Calu3 (cell line): ENCODE data around the gene MLANA. TPM values are rescaled to one million over a fixed set of nuclear protein-coding genes. Genes with fewer than 3 reads are reported as not detected.

Experiments used
- BruUV-seq: library from RNA; stranded (reverse); fragments of 400-500 nt; replicated peaks from 2 replicates; lab custom pipeline; 2021; lab: Mats Ljungman, UMichigan
- CTCF ChIA-PET: fragments of 300-600 bp; sonication (Branson Sonifier 250); formaldehyde crosslinking; loops from one replicate; lab custom pipeline; 2022; ENCODE audit warnings: antibody characterized with exemption; lab: Charles Lee
- DNase-seq: peaks from one replicate; pipeline ENCODE4 v3.0.0; 2022
- H3K27ac Mint-ChIP-seq: one replicate; pipeline ENCODE4 v1.8.0; 2022; ENCODE audit warnings: mixed read lengths; ENCODE audit not compliant: unreplicated experiment
- H3K27me3 Mint-ChIP-seq: one replicate; pipeline ENCODE4 v1.8.0; 2022; ENCODE audit warnings: mixed read lengths; ENCODE audit not compliant: unreplicated experiment
- H3K36me3 Mint-ChIP-seq: one replicate; pipeline ENCODE4 v1.8.0; 2022; ENCODE audit warnings: mild to moderate bottlenecking, moderate library complexity, mixed read lengths; ENCODE audit not compliant: insufficient read depth, unreplicated experiment
- H3K4me1 Mint-ChIP-seq: one replicate; pipeline ENCODE4 v1.8.0; 2022; ENCODE audit warnings: mild to moderate bottlenecking, low read depth, mixed read lengths; ENCODE audit not compliant: unreplicated experiment
- H3K4me3 Mint-ChIP-seq: one replicate; pipeline ENCODE4 v1.8.0; 2022; ENCODE audit warnings: mild to moderate bottlenecking, low read depth, moderate library complexity, mixed read lengths; ENCODE audit not compliant: unreplicated experiment
- H3K9me3 Mint-ChIP-seq: one replicate; pipeline ENCODE4 v1.8.0; 2022; ENCODE audit warnings: low read depth, mixed read lengths; ENCODE audit not compliant: unreplicated experiment
- intact Hi-C: fragments of 100-400 bp; cut with micrococcal nuclease; formaldehyde crosslinking; loops from one replicate; pipeline ENCODE4 v1.10.0; 2022; ENCODE audit not compliant: unreplicated experiment
- total RNA-seq: library from RNA; stranded (reverse); gene quantifications from 2 replicates; pipeline ENCODE4 v1.2.3, GENCODE V29; 2022
- TF ChIP-seq, protein P1 (sequence below): fragments of 200-600 bp; IDR thresholded peaks from one replicate; pipeline ENCODE4 v1.8.0; 2022; ENCODE audit warnings: antibody characterized with exemption; ENCODE audit not compliant: unreplicated experiment

Gene MLANA
- total RNA-seq, 1 experiment from 2014 or later, result not detected

DNA sequence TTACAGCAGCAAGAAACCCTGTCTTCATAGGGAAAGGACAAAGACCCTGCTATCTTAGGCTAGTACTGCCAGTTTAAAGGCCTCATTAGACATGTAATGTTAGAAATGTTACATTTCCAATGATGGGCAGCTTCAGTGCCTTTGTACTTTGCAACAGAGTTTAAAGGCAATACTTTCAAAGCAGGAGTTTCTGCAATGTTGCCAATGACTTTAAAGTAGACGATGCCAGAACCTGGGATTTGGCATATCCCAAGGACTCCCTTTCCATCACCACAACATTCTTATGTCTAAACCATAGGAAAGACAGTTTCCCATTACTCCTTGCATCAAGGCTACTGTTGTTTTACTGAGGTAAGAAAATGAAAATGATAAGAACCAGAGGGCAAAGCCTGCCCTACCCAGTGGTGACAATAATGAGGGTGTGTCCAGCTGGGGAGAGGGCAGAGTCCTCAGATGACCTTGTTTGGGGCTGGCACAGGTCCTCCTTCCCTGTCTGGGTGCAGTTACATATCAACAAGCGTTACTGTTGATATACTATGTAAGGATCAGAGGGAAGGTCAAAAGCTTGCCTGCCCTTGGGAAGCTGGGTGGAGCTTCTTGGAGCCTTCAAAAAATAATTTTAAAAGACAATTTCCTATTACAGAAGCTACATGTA lies 27.5 kb upstream of the MLANA start:
- no peak for DNase-seq
- TF ChIP-seq, protein P1, sequence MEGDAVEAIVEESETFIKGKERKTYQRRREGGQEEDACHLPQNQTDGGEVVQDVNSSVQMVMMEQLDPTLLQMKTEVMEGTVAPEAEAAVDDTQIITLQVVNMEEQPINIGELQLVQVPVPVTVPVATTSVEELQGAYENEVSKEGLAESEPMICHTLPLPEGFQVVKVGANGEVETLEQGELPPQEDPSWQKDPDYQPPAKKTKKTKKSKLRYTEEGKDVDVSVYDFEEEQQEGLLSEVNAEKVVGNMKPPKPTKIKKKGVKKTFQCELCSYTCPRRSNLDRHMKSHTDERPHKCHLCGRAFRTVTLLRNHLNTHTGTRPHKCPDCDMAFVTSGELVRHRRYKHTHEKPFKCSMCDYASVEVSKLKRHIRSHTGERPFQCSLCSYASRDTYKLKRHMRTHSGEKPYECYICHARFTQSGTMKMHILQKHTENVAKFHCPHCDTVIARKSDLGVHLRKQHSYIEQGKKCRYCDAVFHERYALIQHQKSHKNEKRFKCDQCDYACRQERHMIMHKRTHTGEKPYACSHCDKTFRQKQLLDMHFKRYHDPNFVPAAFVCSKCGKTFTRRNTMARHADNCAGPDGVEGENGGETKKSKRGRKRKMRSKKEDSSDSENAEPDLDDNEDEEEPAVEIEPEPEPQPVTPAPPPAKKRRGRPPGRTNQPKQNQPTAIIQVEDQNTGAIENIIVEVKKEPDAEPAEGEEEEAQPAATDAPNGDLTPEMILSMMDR, result no peak
- BruUV-seq, result no TSS peak
- no peaks in the 10 kb centered on the region for H3K27me3 Mint-ChIP-seq
- H3K4me3 Mint-ChIP-seq, result no peak overlapping the region
- H3K4me1 Mint-ChIP-seq, result no peaks in the 10 kb centered on the region
- no peaks in the 10 kb centered on the region for H3K9me3 Mint-ChIP-seq
- intact Hi-C loops, result no loop called here
- H3K36me3 Mint-ChIP-seq, result no peaks in the 10 kb centered on the region
- CTCF ChIA-PET, result no interaction called here
- H3K27ac Mint-ChIP-seq, result no peak overlapping the region

DNA sequence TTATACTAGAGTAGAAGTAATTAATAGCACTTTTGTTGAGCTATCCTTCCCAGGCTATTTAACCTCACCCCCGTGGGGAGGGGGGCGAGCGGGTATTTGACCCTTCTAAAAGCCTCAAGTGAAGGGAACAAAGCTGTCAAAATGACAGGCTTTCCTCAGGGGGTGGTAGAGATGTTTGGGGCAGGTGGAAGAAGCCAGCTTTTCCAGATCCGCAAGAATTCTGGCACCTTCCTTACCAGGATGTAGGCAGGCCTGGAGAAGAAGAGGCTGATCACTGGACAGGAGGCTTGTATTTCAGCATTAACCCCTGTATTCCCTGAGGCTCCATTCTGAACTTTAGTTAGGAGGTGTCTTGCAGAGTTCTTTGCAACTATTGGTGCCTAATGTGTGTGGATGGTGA lies 26.2 kb upstream of the MLANA start:
- Mint-ChIP-seq H3K27ac (no peak overlapping the region), H3K27me3 (no peaks in the 10 kb centered on the region), H3K36me3 (no peaks in the 10 kb centered on the region), H3K9me3 (no peaks in the 10 kb centered on the region), H3K4me1 (no peaks in the 10 kb centered on the region), H3K4me3 (no peak overlapping the region)
- intact Hi-C loops, result no loop called here
- DNase-seq, result no peak
- BruUV-seq, result no TSS peak
- TF ChIP-seq, protein P1, result no peak
- CTCF ChIA-PET, result no interaction called here

DNA sequence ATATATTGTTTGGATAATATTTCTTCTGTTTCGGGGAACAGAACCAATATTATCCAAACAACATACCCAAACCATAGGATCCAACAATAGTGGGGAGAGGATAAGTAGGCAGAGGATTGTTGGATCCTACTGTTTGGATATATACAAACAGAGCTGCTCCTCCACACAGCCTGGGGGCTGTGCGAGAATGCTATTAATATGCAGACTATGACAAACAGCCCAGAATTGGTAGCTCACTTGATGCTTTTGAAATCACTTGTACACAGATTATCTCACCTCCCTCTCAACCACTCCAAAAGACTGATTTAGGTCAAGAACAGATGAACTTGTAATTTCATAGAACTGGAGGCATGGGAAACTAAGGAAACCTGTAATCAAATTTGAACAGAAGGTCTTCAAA lies 24.4 kb upstream of the MLANA start:
- Mint-ChIP-seq H3K27me3 (no peaks in the 10 kb centered on the region), H3K4me1 (no peaks in the 10 kb centered on the region), H3K27ac (no peak overlapping the region), H3K36me3 (no peaks in the 10 kb centered on the region), H3K4me3 (no peak overlapping the region), H3K9me3 (no peaks in the 10 kb centered on the region)
- CTCF ChIA-PET, result no interaction called here
- no peak for DNase-seq
- no TSS peak for BruUV-seq
- TF ChIP-seq, protein P1, result no peak
- intact Hi-C loops, result no loop called here

DNA sequence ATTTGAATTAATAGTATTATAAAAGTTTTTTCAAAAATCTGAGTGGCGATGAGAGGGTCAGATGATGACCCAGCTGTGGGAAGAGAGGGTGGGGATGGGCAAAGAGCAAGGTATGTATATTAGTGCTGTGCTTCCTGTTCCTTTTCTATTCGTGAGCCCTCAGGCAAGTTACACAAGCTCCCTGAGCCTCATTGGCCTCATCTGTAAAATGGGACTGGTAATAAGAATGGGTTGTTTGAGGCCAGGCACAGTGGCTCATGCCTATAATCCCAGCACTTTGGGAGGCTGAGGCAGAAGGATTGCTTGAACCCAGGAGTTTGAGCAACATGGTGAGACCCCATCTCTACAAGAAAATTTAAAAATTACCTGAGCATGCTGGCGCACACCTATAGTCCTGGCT lies 24.0 kb upstream of the MLANA start:
- CTCF ChIA-PET, result no interaction called here
- DNase-seq, result no peak
- H3K27ac Mint-ChIP-seq, result no peak overlapping the region
- TF ChIP-seq, protein P1, result no peak
- no peaks in the 10 kb centered on the region for H3K9me3 Mint-ChIP-seq
- BruUV-seq, result no TSS peak
- no peak overlapping the region for H3K4me3 Mint-ChIP-seq
- no peaks in the 10 kb centered on the region for H3K27me3 Mint-ChIP-seq
- no peaks in the 10 kb centered on the region for H3K36me3 Mint-ChIP-seq
- no peaks in the 10 kb centered on the region for H3K4me1 Mint-ChIP-seq
- intact Hi-C loops, result no loop called here
